MM.1S (cell line): ENCODE results near the gene ARFGEF3.

ENCODE experiments used
- DNase-seq: peaks from one replicate; pipeline ENCODE4 v3.0.0-alpha.2; 2015
- H2AFZ ChIP-seq: fragments of 300-600 bp; sonication (generic); 2 replicates; pipeline ENCODE4 v1.6.0; 2016; ENCODE audit warnings: antibody characterized with exemption, low read length
- H3F3A ChIP-seq: fragments of 300-600 bp; sonication (generic); 2 replicates; pipeline ENCODE4 v1.6.1; 2016; ENCODE audit warnings: mild to moderate bottlenecking, antibody characterized with exemption, low read length, moderate library complexity, mixed read lengths; ENCODE audit not compliant: insufficient read depth
- H3K27ac ChIP-seq: fragments of 300-600 bp; sonication (generic); 2 replicates; pipeline ENCODE4 v1.5.1; 2016; ENCODE audit warnings: mild to moderate bottlenecking, low read length
- H3K27me3 ChIP-seq: fragments of 300-600 bp; sonication (generic); replicated peaks from 2 replicates; pipeline ENCODE4 v1.6.0; 2016; ENCODE audit warnings: low read length; ENCODE audit not compliant: insufficient read depth
- H3K36me3 ChIP-seq: fragments of 300-600 bp; sonication (generic); replicated peaks from 2 replicates; pipeline ENCODE4 v1.6.1; 2016; ENCODE audit warnings: mild to moderate bottlenecking, low read length, mixed read lengths; ENCODE audit not compliant: insufficient read depth
- H3K4me1 ChIP-seq: fragments of 300-600 bp; sonication (generic); 2 replicates; pipeline ENCODE4 v1.6.1; 2016; ENCODE audit warnings: low read length, mixed read lengths
- H3K4me2 ChIP-seq: fragments of 300-600 bp; sonication (generic); 2 replicates; pipeline ENCODE4 v1.6.0; 2016; ENCODE audit warnings: low read depth, low read length
- H3K4me3 ChIP-seq: fragments of 300-600 bp; sonication (generic); 2 replicates; pipeline ENCODE4 v1.5.1; 2016; ENCODE audit warnings: low read length, mixed read lengths
- H3K79me2 ChIP-seq: fragments of 300-600 bp; sonication (generic); 2 replicates; pipeline ENCODE4 v1.6.1; 2016; ENCODE audit warnings: mixed run types, low read length, mixed read lengths
- H3K9ac ChIP-seq: fragments of 300-600 bp; sonication (generic); 2 replicates; pipeline ENCODE4 v1.6.1; 2016; ENCODE audit warnings: low read length, mixed read lengths
- H3K9me2 ChIP-seq: fragments of 300-600 bp; sonication (generic); replicated peaks from 2 replicates; pipeline ENCODE4 v1.6.1; 2016; ENCODE audit warnings: mild to moderate bottlenecking, low read length, mixed read lengths; ENCODE audit not compliant: insufficient read depth
- H3K9me3 ChIP-seq: fragments of 300-600 bp; sonication (generic); replicated peaks from 2 replicates; pipeline ENCODE4 v1.6.1; 2016; ENCODE audit warnings: mild to moderate bottlenecking, low read length, mixed read lengths; ENCODE audit not compliant: insufficient read depth
- H4K20me1 ChIP-seq: fragments of 300-600 bp; sonication (generic); 2 replicates; pipeline ENCODE4 v1.6.1; 2016; ENCODE audit warnings: mild to moderate bottlenecking, low read length, moderate library complexity, mixed read lengths; ENCODE audit not compliant: insufficient read depth
- CTCF ChIP-seq: fragments of 300-600 bp; sonication (generic); IDR thresholded peaks from 2 replicates; pipeline ENCODE4 v1.5.1; 2016; ENCODE audit warnings: antibody characterized with exemption, low read length, mixed read lengths
- EZH2 ChIP-seq: fragments of 300-600 bp; sonication (generic); optimal IDR thresholded peaks from 2 replicates; pipeline ENCODE3; 2017; ENCODE audit warnings: low read depth, mild to moderate bottlenecking, antibody characterized with exemption, low read length, mixed read lengths
- EZH2phosphoT487 ChIP-seq: fragments of 300-600 bp; sonication (generic); IDR thresholded peaks from 2 replicates; pipeline ENCODE4 v1.6.1; 2018; ENCODE audit warnings: antibody characterized with exemption, low read length

The ARFGEF3 gene

GRCh38 chr6:138372711-138373463, 211.1 kb downstream of the ARFGEF3 start:
- Histone ChIP-seq H3K4me2 (no peak overlapping the region), H3K27me3 (no peaks in the 10 kb centered on the region), H3K9ac (no peak overlapping the region), H3K79me2 (no peaks in the 10 kb centered on the region), H3K4me3 (no peak overlapping the region), H3F3A (no peaks in the 10 kb centered on the region), H3K27ac (no peak overlapping the region), H3K36me3 (no peaks in the 10 kb centered on the region), H3K9me2 (no peaks in the 10 kb centered on the region), H3K9me3 (no peaks in the 10 kb centered on the region), H3K4me1 (no peaks in the 10 kb centered on the region), H4K20me1 (no peaks in the 10 kb centered on the region), H2AFZ (no peak overlapping the region)
- DNase-seq: no peak
- no peak for TF ChIP-seq EZH2

- DNase-seq: no peak
- Histone ChIP-seq H2AFZ (no peak overlapping the region), H3K36me3 (no peaks in the 10 kb centered on the region), H3K27me3 (no peaks in the 10 kb centered on the region), H3K9me2 (no peaks in the 10 kb centered on the region), H3K9me3 (no peaks in the 10 kb centered on the region), H3K4me3 (no peak overlapping the region), H3K79me2 (no peaks in the 10 kb centered on the region), H3K27ac (no peak overlapping the region), H3K9ac (no peak overlapping the region), H3K4me1 (no peaks in the 10 kb centered on the region), H4K20me1 (no peaks in the 10 kb centered on the region), H3F3A (no peaks in the 10 kb centered on the region), H3K4me2 (no peak overlapping the region)
- no peak for TF ChIP-seq EZH2phosphoT487
Measured at GRCh38 chr6:138374230-138374629, 212.5 kb downstream of the ARFGEF3 start.

- Histone ChIP-seq H3K9me2 (no peaks in the 10 kb centered on the region), H3K4me2 (no peak overlapping the region), H3K4me3 (no peak overlapping the region), H3K4me1 (no peaks in the 10 kb centered on the region), H3K27me3 (no peaks in the 10 kb centered on the region), H3K27ac (no peak overlapping the region), H3K9me3 (no peaks in the 10 kb centered on the region), H3K9ac (no peak overlapping the region), H3K79me2 (no peaks in the 10 kb centered on the region), H2AFZ (no peak overlapping the region), H3K36me3 (no peaks in the 10 kb centered on the region), H4K20me1 (no peaks in the 10 kb centered on the region), H3F3A (no peaks in the 10 kb centered on the region)
- TF ChIP-seq CTCF (no peak), EZH2 (no peak), EZH2phosphoT487 (no peak)
- DNase-seq: no peak
Measured at GRCh38 chr6:138374815-138375214, 213.1 kb downstream of the ARFGEF3 start.

GRCh38 chr6:138377042-138377441, 215.3 kb downstream of the ARFGEF3 start:
- Histone ChIP-seq H3K9ac (no peak overlapping the region), H4K20me1 (no peaks in the 10 kb centered on the region), H3K36me3 (no peaks in the 10 kb centered on the region), H3K4me2 (no peak overlapping the region), H3K9me3 (no peaks in the 10 kb centered on the region), H2AFZ (no peak overlapping the region), H3K4me3 (no peak overlapping the region), H3K9me2 (no peaks in the 10 kb centered on the region), H3K79me2 (no peaks in the 10 kb centered on the region), H3F3A (no peaks in the 10 kb centered on the region), H3K27ac (no peak overlapping the region), H3K27me3 (no peaks in the 10 kb centered on the region), H3K4me1 (no peaks in the 10 kb centered on the region)
- no peak for TF ChIP-seq EZH2
- no peak for TF ChIP-seq CTCF
- TF ChIP-seq EZH2phosphoT487: no peak
- no peak for DNase-seq
